Thymus (tissue), 14 donors: Measurements from ENCODE around the gene RHBDF1. TPM values are rescaled to one million over a fixed set of nuclear protein-coding genes. Genes with fewer than 3 reads are reported as not detected.
A peak's percentile ranks its signal among the peaks of the same experiment; 100 is the strongest.

Source experiments
- DNase-seq, 9 donors: peaks; one replicate each; pipeline ENCODE4 v3.0.0-alpha.2; 2013; ENCODE audit warnings: low spot score in 9 of 9, low read depth in 6 of 9, missing footprints in 1 of 9
- H3K27ac ChIP-seq, 2 donors: one replicate each; pipeline ENCODE4 v1.5.1; 2013; ENCODE audit warnings: control low read depth in 1 of 2, low read depth in 1 of 2, low read length in 1 of 2, mild to moderate bottlenecking in 1 of 2, moderate library complexity in 1 of 2
- H3K27me3 ChIP-seq, 2 donors: one replicate each; pipeline ENCODE4 v1.5.1; 2013; ENCODE audit warnings: low read length in 1 of 2; ENCODE audit not compliant: control insufficient read depth in 2 of 2, insufficient read depth in 1 of 2
- H3K36me3 ChIP-seq, 2 donors: one replicate each; pipeline ENCODE4 v1.5.1; 2013; ENCODE audit warnings: low read length in 1 of 2, mild to moderate bottlenecking in 1 of 2, moderate library complexity in 1 of 2; ENCODE audit not compliant: control insufficient read depth in 2 of 2, insufficient read depth in 2 of 2
- H3K4me1 ChIP-seq, 2 donors: one replicate each; pipeline ENCODE4 v1.5.1; 2013; ENCODE audit warnings: low read length in 2 of 2; ENCODE audit not compliant: control insufficient read depth in 2 of 2, insufficient read depth in 2 of 2
- H3K4me3 ChIP-seq, 2 donors: one replicate each; pipeline ENCODE4 v1.5.1; 2013; ENCODE audit warnings: low read length in 2 of 2, control low read depth in 1 of 2, mild to moderate bottlenecking in 1 of 2
- H3K9me3 ChIP-seq, 2 donors: one replicate each; pipeline ENCODE4 v1.5.1; 2013; ENCODE audit warnings: low read length in 1 of 2, mild to moderate bottlenecking in 1 of 2; ENCODE audit not compliant: control insufficient read depth in 2 of 2, insufficient read depth in 1 of 2
- WGBS: extraction: QIAGEN DNeasy Blood & Tissue Kit; methylation state at CpG from one replicate; pipeline ENCODE4 v1.1.7; 2013; 5-methylcytosine and 5-hydroxymethylcytosine counted together
- long read RNA-seq, 10 donors: transcript quantifications; one replicate each; lab custom pipeline, GENCODE V29; 2026
- polyA plus RNA-seq: library from polyadenylated mRNA; stranded (reverse); fragments of 200-250 nt; gene quantifications from one replicate; pipeline ENCODE4 v1.2.3, GENCODE V29; 2013
- total RNA-seq: library from RNA; stranded (reverse); fragments of 120-200 nt; gene quantifications from one replicate; pipeline ENCODE4 v1.2.4, GENCODE V29; 2013
- donor health status: healthy.

Gene RHBDF1
- 1.9 TPM for total RNA-seq
- polyA plus RNA-seq: 10.7 TPM
- long read RNA-seq, donor 1: 0 reads
- long read RNA-seq, donor 2: 0 reads
- long read RNA-seq, donor 3, partial matches to known transcripts: 0 of 1 reads
- long read RNA-seq, donor 3, other reads (novel, unspliced or antisense): 0 of 1 reads
- long read RNA-seq, donor 4, partial matches to known transcripts: 37 of 74 reads
- long read RNA-seq, donor 4, other reads (novel, unspliced or antisense): 37 of 74 reads
- long read RNA-seq, donor 5, partial matches to known transcripts: 0 of 2 reads
- long read RNA-seq, donor 5, other reads (novel, unspliced or antisense): 0 of 2 reads
- long read RNA-seq, donor 6: 0 reads
- long read RNA-seq, donor 7: 0 reads
- long read RNA-seq, donor 8, partial matches to known transcripts: 0 of 1 reads
- long read RNA-seq, donor 8, other reads (novel, unspliced or antisense): 0 of 1 reads
- long read RNA-seq, donor 9: 0 reads
- long read RNA-seq, donor 10: 0 reads

- H3K4me1 ChIP-seq: peaks cover 16 to 21% of the 10 kb centered on the region in 2 donors
- H3K27me3 ChIP-seq: peaks cover 47 to 95% of the 10 kb centered on the region in 2 donors
- H3K9me3 ChIP-seq: peaks cover 0 to 1% of the 10 kb centered on the region in 2 donors
- H3K27ac ChIP-seq: peak within 1 kb of the TSS in 1 of 2 donors; percentile 11
- no peak for DNase-seq
- no peaks in the 10 kb centered on the region for H3K36me3 ChIP-seq
- 25% methylated on average over 62 of the region's 62 CpGs for WGBS
- H3K4me3 ChIP-seq: peak within 1 kb of the TSS; percentile 18 to 25
Measured at GRCh38 chr16:72561-73548, at the start of gene RHBDF1. Gene RHBDF1 (minus strand): TSS chr16:72631. CDS start chr16:65015, 7,616 bp downstream.

- 99% methylated on average over 2 of the region's 2 CpGs for WGBS
- peaks cover 7 to 11% of the 10 kb centered on the region in 2 donors for H3K36me3 ChIP-seq
- no peaks in the 10 kb centered on the region for H3K4me1 ChIP-seq
- H3K9me3 ChIP-seq: no peaks in the 10 kb centered on the region
- no peak for DNase-seq
- H3K27ac ChIP-seq: no peak overlapping the region
- no peaks in the 10 kb centered on the region for H3K27me3 ChIP-seq
- no peak overlapping the region for H3K4me3 ChIP-seq
Measured at GRCh38 chr16:120756-121155, 48.3 kb upstream of the RHBDF1 start.

- Histone ChIP-seq H3K4me3 (no peak overlapping the region), H3K9me3 (no peaks in the 10 kb centered on the region), H3K36me3 (peaks cover 7 to 12% of the 10 kb centered on the region in 2 donors), H3K4me1 (no peaks in the 10 kb centered on the region), H3K27ac (no peak overlapping the region), H3K27me3 (no peaks in the 10 kb centered on the region)
- no peak for DNase-seq
- 97% methylated on average over 3 of the region's 3 CpGs for WGBS
Measured at GRCh38 chr16:119835-120491, 47.5 kb upstream of the RHBDF1 start.

GRCh38 chr16:119295-119694, 46.9 kb upstream of the RHBDF1 start:
- no peaks in the 10 kb centered on the region for H3K9me3 ChIP-seq
- peaks cover 7 to 15% of the 10 kb centered on the region in 2 donors for H3K36me3 ChIP-seq
- no peak for DNase-seq

GRCh38 chr16:118857-119256, 46.4 kb upstream of the RHBDF1 start:
- H3K9me3 ChIP-seq: no peaks in the 10 kb centered on the region
- no peak overlapping the region for H3K4me3 ChIP-seq
- WGBS: over 99% methylated on average over 2 of the region's 2 CpGs
- H3K4me1 ChIP-seq: no peaks in the 10 kb centered on the region
- DNase-seq: no peak
- H3K36me3 ChIP-seq: peaks cover 9 to 15% of the 10 kb centered on the region in 2 donors
- H3K27ac ChIP-seq: no peak overlapping the region
- H3K27me3 ChIP-seq: no peaks in the 10 kb centered on the region

More at GRCh38 chr16:119295-119694, 46.9 kb upstream of the RHBDF1 start:
- no peak overlapping the region for H3K27ac ChIP-seq
- no peaks in the 10 kb centered on the region for H3K27me3 ChIP-seq
- 99% methylated on average over 5 of the region's 5 CpGs for WGBS
- no peak overlapping the region for H3K4me3 ChIP-seq
- no peaks in the 10 kb centered on the region for H3K4me1 ChIP-seq

GRCh38 chr16:117379-118365, 45.2 kb upstream of the RHBDF1 start:
- no peaks in the 10 kb centered on the region for H3K27me3 ChIP-seq
- peaks cover 5 to 14% of the 10 kb centered on the region in 2 donors for H3K36me3 ChIP-seq
- no peaks in the 10 kb centered on the region for H3K9me3 ChIP-seq
- H3K27ac ChIP-seq: no peak overlapping the region
- WGBS: 78% methylated on average over 19 of the region's 19 CpGs
- peak in 7 of 9 donors; percentile 30 to 76 (median 63) for DNase-seq
- no peaks in the 10 kb centered on the region for H3K4me1 ChIP-seq
- H3K4me3 ChIP-seq: no peak overlapping the region

GRCh38 chr16:116015-116414, 43.6 kb upstream of the RHBDF1 start:
- Histone ChIP-seq H3K4me3 (no peak overlapping the region), H3K27me3 (no peaks in the 10 kb centered on the region), H3K27ac (no peak overlapping the region), H3K9me3 (no peaks in the 10 kb centered on the region), H3K4me1 (no peaks in the 10 kb centered on the region), H3K36me3 (peaks cover 16 to 19% of the 10 kb centered on the region in 2 donors)
- 95% methylated on average over 7 of the region's 7 CpGs for WGBS
- DNase-seq: no peak

GRCh38 chr16:114327-114726, 41.9 kb upstream of the RHBDF1 start:
- H3K4me1 ChIP-seq: no peaks in the 10 kb centered on the region
- no peaks in the 10 kb centered on the region for H3K27me3 ChIP-seq
- DNase-seq: no peak
- peaks cover 20 to 23% of the 10 kb centered on the region in 2 donors for H3K36me3 ChIP-seq
- 98% methylated on average over 2 of the region's 2 CpGs for WGBS
- no peak overlapping the region for H3K4me3 ChIP-seq
- no peak overlapping the region for H3K27ac ChIP-seq
- no peaks in the 10 kb centered on the region for H3K9me3 ChIP-seq
